HEK293 (cell line): ENCODE data around the gene GPS1.
A peak's percentile ranks its signal among the peaks of the same experiment; 100 is the strongest.

Source experiments
- CTCF ChIA-PET: fragments of 350-600 bp; formaldehyde crosslinking; extraction: SDS; loops from one replicate; lab custom pipeline; 2021; ENCODE audit warnings: antibody characterized with exemption; lab: Yijun Ruan, JAX
- POLR2A ChIA-PET: fragments of 300-600 bp; formaldehyde crosslinking; extraction: SDS; loops from one replicate; lab custom pipeline; 2020; ENCODE audit warnings: antibody characterized with exemption, inconsistent platforms; lab: Yijun Ruan, JAX
- H3K27ac ChIP-seq: fragments of 200-500 bp; sonication (Bioruptor generic); 2 replicates; pipeline ENCODE4 v1.5.1; 2014; ENCODE audit warnings: low read depth, low read length, control low read depth, inconsistent platforms; ENCODE audit errors: extremely low read depth
- H3K36me3 ChIP-seq, 2 experiments: fragments of 200-500 bp in 1 of 2; sonication (Bioruptor generic) in 1 of 2; 1 replicate in 1 of 2; 2 replicates in 1 of 2; pipeline ENCODE4 v1.5.1; 2014 to 2017; ENCODE audit warnings: inconsistent platforms in 2 of 2, low read length in 2 of 2; ENCODE audit not compliant: control insufficient read depth in 2 of 2, insufficient read depth in 1 of 2
- H3K4me1 ChIP-seq: fragments of 200-500 bp; sonication (Bioruptor generic); 2 replicates; pipeline ENCODE4 v1.5.1; 2014; ENCODE audit warnings: mild to moderate bottlenecking, low read length, inconsistent platforms; ENCODE audit not compliant: control insufficient read depth, insufficient read depth
- H3K4me3 ChIP-seq: 2 replicates; pipeline ENCODE4 v1.5.1; 2011; ENCODE audit warnings: low read depth, mild to moderate bottlenecking, control low read depth, low read length, moderate library complexity
- H3K9me3 ChIP-seq: fragments of 200-500 bp; sonication (Bioruptor generic); 2 replicates; pipeline ENCODE4 v1.5.1; 2014; ENCODE audit warnings: low read depth, low read length, inconsistent platforms; ENCODE audit not compliant: control insufficient read depth, insufficient read depth
- GLIS1 ChIP-seq: fragments of 450-650 bp; formaldehyde crosslinking; IDR thresholded peaks from 2 replicates; pipeline ENCODE4 v1.5.1; 2016; ENCODE audit warnings: missing biosample characterization, missing genetic modification characterization
- HOXD13 ChIP-seq: sonication (generic); formaldehyde crosslinking; IDR thresholded peaks from 2 replicates; pipeline ENCODE4 v1.8.0; 2022; ENCODE audit warnings: missing genetic modification reagents, borderline replicate concordance
- KLF8 ChIP-seq: fragments of 450-650 bp; formaldehyde crosslinking; IDR thresholded peaks from 2 replicates; pipeline ENCODE4 v1.5.1; 2016; ENCODE audit warnings: missing biosample characterization, missing genetic modification characterization
- KLF9 ChIP-seq: fragments of 450-650 bp; formaldehyde crosslinking; IDR thresholded peaks from 2 replicates; pipeline ENCODE4 v1.5.1; 2016; ENCODE audit warnings: missing biosample characterization, missing genetic modification characterization, low read depth
- MYNN ChIP-seq: fragments of 450-650 bp; formaldehyde crosslinking; IDR thresholded peaks from 2 replicates; pipeline ENCODE4 v1.5.1; 2016; ENCODE audit warnings: missing biosample characterization, missing genetic modification characterization, borderline replicate concordance
- PATZ1 ChIP-seq: fragments of 450-650 bp; formaldehyde crosslinking; IDR thresholded peaks from 2 replicates; pipeline ENCODE4 v1.5.1; 2016; ENCODE audit warnings: missing biosample characterization, missing genetic modification characterization
- SP3 ChIP-seq: fragments of 450-650 bp; formaldehyde crosslinking; IDR thresholded peaks from 2 replicates; pipeline ENCODE4 v1.5.1; 2016; ENCODE audit warnings: missing biosample characterization, missing genetic modification characterization
- ZBTB7A ChIP-seq: fragments of 450-650 bp; formaldehyde crosslinking; IDR thresholded peaks from 2 replicates; pipeline ENCODE4 v1.5.1; 2016; ENCODE audit warnings: low read depth, missing biosample characterization, missing genetic modification characterization
- ZIC2 ChIP-seq: fragments of 450-650 bp; formaldehyde crosslinking; IDR thresholded peaks from 2 replicates; pipeline ENCODE4 v1.5.1; 2016; ENCODE audit warnings: missing biosample characterization, missing genetic modification characterization
- ZNF132 ChIP-seq: fragments of 450-650 bp; formaldehyde crosslinking; IDR thresholded peaks from 2 replicates; pipeline ENCODE4 v1.5.1; 2017; ENCODE audit warnings: missing biosample characterization, missing genetic modification characterization, borderline replicate concordance
- ZNF223 ChIP-seq: fragments of 450-650 bp; formaldehyde crosslinking; IDR thresholded peaks from 2 replicates; pipeline ENCODE4 v1.5.1; 2016; ENCODE audit warnings: missing biosample characterization, missing genetic modification characterization
- ZNF311 ChIP-seq: fragments of 450-650 bp; formaldehyde crosslinking; IDR thresholded peaks from 2 replicates; pipeline ENCODE4 v1.5.1; 2017; ENCODE audit warnings: missing biosample characterization, missing genetic modification characterization, borderline replicate concordance
- ZNF324 ChIP-seq: fragments of 450-650 bp; formaldehyde crosslinking; IDR thresholded peaks from 2 replicates; pipeline ENCODE4 v1.5.1; 2016; ENCODE audit warnings: missing biosample characterization, missing genetic modification characterization
- ZNF335 ChIP-seq: fragments of 450-650 bp; formaldehyde crosslinking; conservative IDR thresholded peaks from 2 replicates; pipeline ENCODE4 v1.5.1; 2016; ENCODE audit warnings: missing biosample characterization, missing genetic modification characterization
- ZNF510 ChIP-seq: fragments of 450-650 bp; formaldehyde crosslinking; IDR thresholded peaks from 2 replicates; pipeline ENCODE4 v1.5.1; 2018; ENCODE audit warnings: mild to moderate bottlenecking, missing genetic modification characterization, missing biosample characterization; ENCODE audit not compliant: insufficient replicate concordance
- ZNF623 ChIP-seq: fragments of 450-650 bp; formaldehyde crosslinking; IDR thresholded peaks from 2 replicates; pipeline ENCODE4 v1.5.1; 2016; ENCODE audit warnings: missing biosample characterization, missing genetic modification characterization
- ZNF639 ChIP-seq: fragments of 450-650 bp; formaldehyde crosslinking; IDR thresholded peaks from 2 replicates; pipeline ENCODE4 v1.5.1; 2016; ENCODE audit warnings: missing biosample characterization, missing genetic modification characterization
- ZNF660 ChIP-seq: fragments of 450-650 bp; IDR thresholded peaks from 2 replicates; pipeline ENCODE4 v1.5.1; 2018; ENCODE audit warnings: missing biosample characterization, mild to moderate bottlenecking, missing genetic modification characterization
- ZNF670 ChIP-seq: fragments of 450-650 bp; formaldehyde crosslinking; IDR thresholded peaks from 2 replicates; pipeline ENCODE4 v1.5.1; 2016; ENCODE audit warnings: missing biosample characterization, missing genetic modification characterization, low read depth
- TF ChIP-seq, protein P1 (sequence below): fragments of 450-650 bp; formaldehyde crosslinking; IDR thresholded peaks from 2 replicates; pipeline ENCODE4 v1.5.1; 2016; ENCODE audit warnings: missing biosample characterization, missing genetic modification characterization
- TF ChIP-seq, protein P2 (sequence below): fragments of 450-650 bp; formaldehyde crosslinking; IDR thresholded peaks from 2 replicates; pipeline ENCODE4 v1.5.1; 2017; ENCODE audit warnings: missing biosample characterization, missing genetic modification characterization
- TF ChIP-seq, protein P3 (sequence below): sonication (generic); formaldehyde crosslinking; IDR thresholded peaks from 2 replicates; pipeline ENCODE4 v1.8.1; 2022; ENCODE audit warnings: mild to moderate bottlenecking, moderate library complexity, missing genetic modification reagents

Gene GPS1

DNA sequence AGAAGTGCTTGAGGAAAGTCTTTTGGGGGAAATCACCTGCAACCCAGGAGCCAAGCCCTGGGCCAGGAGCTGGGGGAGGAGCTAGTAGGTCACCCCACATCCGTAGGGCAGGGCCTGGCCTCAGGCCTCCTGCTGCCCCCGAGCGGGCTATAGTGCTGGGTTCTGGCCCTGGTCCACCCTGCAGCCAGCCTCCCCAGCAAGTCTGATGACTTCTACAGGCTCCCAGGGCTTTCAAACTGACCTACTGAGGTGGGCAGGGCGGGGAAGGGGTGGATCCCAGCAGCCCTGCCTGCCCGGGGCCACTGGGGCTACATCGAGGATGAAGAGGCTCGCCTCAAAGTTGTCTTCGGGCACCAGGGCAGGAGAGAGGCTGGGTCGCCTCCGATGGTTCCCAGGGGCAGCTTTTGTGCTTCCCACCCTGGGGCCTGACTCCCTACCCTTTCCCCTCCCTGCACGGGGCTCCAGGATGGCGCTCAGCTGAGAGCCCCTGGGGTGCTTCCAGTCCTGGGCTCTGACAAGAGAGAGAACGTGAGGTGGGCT lies 34.0 kb upstream of the GPS1 start:
- Histone ChIP-seq H3K36me3 (peaks cover 0 to 20% of the 10 kb centered on the region in 2 experiments; a peak in 1 of 3 replicates), H3K4me3 (no peak overlapping the region), H3K4me1 (no peaks in the 10 kb centered on the region; the same call in 1 of the 2 replicates), H3K27ac (0 out of 2 replicates have a peak overlapping the region, but pooled peaks have one; percentile 8), H3K9me3 (no peaks in the 10 kb centered on the region)
- ChIA-PET CTCF (interaction anchor here (7.6 kb wide), 1 partner anchor 57 kb away, joined by 105 read pairs; the partner anchor contains the start of gene NOTUM), POLR2A (interaction anchor here (0.9 to 4.7 kb wide), 3 partner anchors 14 to 334 kb away, joined by 3 to 13 read pairs (median 4); partner anchors contain the start of genes ARL16 and HGS)
- TF ChIP-seq ZNF670 (tag by site-specific recombination) (no peak), ZIC2 (tag by site-specific recombination) (no peak), ZNF324 (tag by site-specific recombination) (no peak), ZNF623 (tag by site-specific recombination) (no peak), ZNF132 (no peak)
- TF ChIP-seq, protein P1, sequence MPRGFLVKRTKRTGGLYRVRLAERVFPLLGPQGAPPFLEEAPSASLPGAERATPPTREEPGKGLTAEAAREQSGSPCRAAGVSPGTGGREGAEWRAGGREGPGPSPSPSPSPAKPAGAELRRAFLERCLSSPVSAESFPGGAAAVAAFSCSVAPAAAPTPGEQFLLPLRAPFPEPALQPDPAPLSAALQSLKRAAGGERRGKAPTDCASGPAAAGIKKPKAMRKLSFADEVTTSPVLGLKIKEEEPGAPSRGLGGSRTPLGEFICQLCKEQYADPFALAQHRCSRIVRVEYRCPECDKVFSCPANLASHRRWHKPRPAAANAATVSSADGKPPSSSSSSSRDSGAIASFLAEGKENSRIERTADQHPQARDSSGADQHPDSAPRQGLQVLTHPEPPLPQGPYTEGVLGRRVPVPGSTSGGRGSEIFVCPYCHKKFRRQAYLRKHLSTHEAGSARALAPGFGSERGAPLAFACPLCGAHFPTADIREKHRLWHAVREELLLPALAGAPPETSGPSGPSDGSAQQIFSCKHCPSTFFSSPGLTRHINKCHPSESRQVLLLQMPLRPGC (tag by site-specific recombination): no peak

DNA sequence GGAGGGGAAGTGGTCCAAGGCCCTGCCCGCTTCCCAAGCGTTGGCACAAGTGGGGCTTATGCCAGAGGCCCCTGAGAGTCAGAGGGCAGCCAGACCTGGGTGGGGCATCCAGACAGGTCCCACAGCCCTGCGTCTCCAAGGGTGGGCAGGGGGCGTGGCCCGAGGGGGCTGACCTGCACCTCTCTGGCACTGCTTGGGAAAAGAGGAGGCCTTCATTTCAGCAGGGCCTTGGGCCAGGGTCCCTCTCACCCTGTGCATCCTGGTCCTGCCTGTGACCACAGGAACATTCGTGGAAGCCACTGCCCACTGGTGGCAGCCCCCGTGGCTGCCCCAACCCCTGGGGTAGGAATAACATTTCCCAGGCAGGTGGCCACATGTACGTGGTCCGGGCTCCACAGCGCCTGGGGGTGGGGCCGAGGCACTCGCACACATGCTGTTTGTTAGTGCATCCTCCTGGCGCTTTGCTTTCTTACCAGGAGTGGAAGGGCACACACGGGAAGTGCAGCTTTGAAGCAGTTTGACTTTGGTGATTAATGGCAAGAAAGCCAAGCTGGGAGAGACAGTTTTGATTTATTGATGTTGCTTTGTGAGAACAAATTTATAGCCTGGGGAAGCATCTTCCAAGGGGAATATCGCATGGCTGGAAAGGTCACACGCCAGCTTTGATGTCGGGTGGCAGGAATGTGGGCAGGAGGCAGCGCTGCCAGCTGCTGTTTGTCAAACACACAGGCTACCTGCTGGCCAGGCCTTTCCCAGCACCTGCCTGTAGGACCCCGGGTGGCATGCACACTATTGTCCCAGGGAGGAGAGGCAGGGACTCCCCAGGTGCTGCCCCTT lies 33.3 kb upstream of the GPS1 start:
- ChIA-PET CTCF (interaction anchor here (0.7 to 7.6 kb wide), 9 partner anchors 13 to 298 kb away, joined by 3 to 105 read pairs (median 3); partner anchors contain the start of genes NOTUM and RAC3), POLR2A (interaction anchor here (0.5 to 4.7 kb wide), 3 partner anchors 14 to 213 kb away, joined by 4 to 13 read pairs (median 4); no protein-coding TSS in a partner anchor)
- H3K4me1 ChIP-seq: no peaks in the 10 kb centered on the region; the same call in 1 of the 2 replicates
- H3K4me3 ChIP-seq: no peak overlapping the region
- H3K27ac ChIP-seq: no peak overlapping the region
- peaks cover 0 to 20% of the 10 kb centered on the region in 2 experiments; a peak in 1 of 3 replicates for H3K36me3 ChIP-seq
- no peaks in the 10 kb centered on the region for H3K9me3 ChIP-seq
- no peak for TF ChIP-seq ZNF639 (tag by site-specific recombination)
- no peak for TF ChIP-seq ZNF311 (tag by site-specific recombination)
- 0 out of 2 replicates have a peak, but pooled peaks have one; percentile 12 for TF ChIP-seq SP3 (tag by site-specific recombination)
- peak; percentile 50; the same call in 1 of the 2 replicates for TF ChIP-seq KLF9 (tag by site-specific recombination)
- TF ChIP-seq ZNF660 (tag by site-specific recombination): no peak
- no peak for TF ChIP-seq ZNF510
- TF ChIP-seq ZNF335 (tag by site-specific recombination): no peak; the same call in 1 of the 2 replicates
- TF ChIP-seq, protein P2, sequence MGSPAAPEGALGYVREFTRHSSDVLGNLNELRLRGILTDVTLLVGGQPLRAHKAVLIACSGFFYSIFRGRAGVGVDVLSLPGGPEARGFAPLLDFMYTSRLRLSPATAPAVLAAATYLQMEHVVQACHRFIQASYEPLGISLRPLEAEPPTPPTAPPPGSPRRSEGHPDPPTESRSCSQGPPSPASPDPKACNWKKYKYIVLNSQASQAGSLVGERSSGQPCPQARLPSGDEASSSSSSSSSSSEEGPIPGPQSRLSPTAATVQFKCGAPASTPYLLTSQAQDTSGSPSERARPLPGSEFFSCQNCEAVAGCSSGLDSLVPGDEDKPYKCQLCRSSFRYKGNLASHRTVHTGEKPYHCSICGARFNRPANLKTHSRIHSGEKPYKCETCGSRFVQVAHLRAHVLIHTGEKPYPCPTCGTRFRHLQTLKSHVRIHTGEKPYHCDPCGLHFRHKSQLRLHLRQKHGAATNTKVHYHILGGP: no peak
- no peak for TF ChIP-seq HOXD13 (CRISPR knock-in tag)
- peak; percentile 32; the same call in 1 of the 2 replicates for TF ChIP-seq ZIC2 (tag by site-specific recombination)
- TF ChIP-seq MYNN (tag by site-specific recombination): no peak
- no peak for TF ChIP-seq KLF8
- no peak for TF ChIP-seq ZNF223 (tag by site-specific recombination)
- TF ChIP-seq PATZ1 (tag by site-specific recombination): no peak
- TF ChIP-seq, protein P3, sequence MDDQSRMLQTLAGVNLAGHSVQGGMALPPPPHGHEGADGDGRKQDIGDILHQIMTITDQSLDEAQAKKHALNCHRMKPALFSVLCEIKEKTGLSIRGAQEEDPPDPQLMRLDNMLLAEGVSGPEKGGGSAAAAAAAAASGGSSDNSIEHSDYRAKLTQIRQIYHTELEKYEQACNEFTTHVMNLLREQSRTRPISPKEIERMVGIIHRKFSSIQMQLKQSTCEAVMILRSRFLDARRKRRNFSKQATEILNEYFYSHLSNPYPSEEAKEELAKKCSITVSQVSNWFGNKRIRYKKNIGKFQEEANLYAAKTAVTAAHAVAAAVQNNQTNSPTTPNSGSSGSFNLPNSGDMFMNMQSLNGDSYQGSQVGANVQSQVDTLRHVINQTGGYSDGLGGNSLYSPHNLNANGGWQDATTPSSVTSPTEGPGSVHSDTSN (CRISPR knock-in tag): peak; percentile 44; the same call in 1 of the 2 replicates
- 0 out of 2 replicates have a peak, but pooled peaks have one; percentile 7 for TF ChIP-seq GLIS1 (tag by site-specific recombination)
- no peak for TF ChIP-seq ZNF324 (tag by site-specific recombination)
- TF ChIP-seq ZBTB7A: 0 out of 2 replicates have a peak, but pooled peaks have one; percentile 5
